Bronchial epithelial cell (primary cell): ENCODE measurements around the gene SVIL. TPM values are rescaled to one million over a fixed set of nuclear protein-coding genes. Genes with fewer than 3 reads are reported as not detected.
"Not testable (repeated sequence)": the region's sequence is repeated elsewhere in the genome, so short reads cannot be mapped to it uniquely, and the experiment has no call there.

Experiments used
- DNase-seq: peaks from one replicate; pipeline ENCODE4 v3.0.0-alpha.2; 2010; ENCODE audit warnings: low read depth
- FAIRE-seq: peaks from 2 replicates; lab custom pipeline; 2011; peaks lifted over from hg19 to GRCh38; lab: Jason Lieb, UNC
- H3K27me3 ChIP-seq: 2 replicates; pipeline ENCODE4 v1.5.1; 2011; ENCODE audit warnings: low read length; ENCODE audit not compliant: control insufficient read depth, insufficient read depth
- H3K36me3 ChIP-seq: 2 replicates; pipeline ENCODE4 v1.5.1; 2011; ENCODE audit warnings: low read length; ENCODE audit not compliant: control insufficient read depth, insufficient read depth
- H3K4me3 ChIP-seq: 2 replicates; pipeline ENCODE4 v1.5.1; 2011; ENCODE audit warnings: mild to moderate bottlenecking, low read depth, low read length, control low read depth
- total RNA-seq: library from RNA; depleted of rRNA; stranded (reverse); fragments of >200 nt; gene quantifications from 2 replicates; pipeline ENCODE4 v1.2.1, GENCODE V29; 2014
- TF ChIP-seq, protein P1 (sequence below): IDR thresholded peaks from 2 replicates; pipeline ENCODE4 v1.5.1; 2011; ENCODE audit warnings: mild to moderate bottlenecking, moderate library complexity, low read length, control low read depth, inconsistent platforms; ENCODE audit not compliant: insufficient read depth, severe bottlenecking

Gene SVIL
- total RNA-seq, 1 donor from 2014 or later, result 12.6 TPM

DNA sequence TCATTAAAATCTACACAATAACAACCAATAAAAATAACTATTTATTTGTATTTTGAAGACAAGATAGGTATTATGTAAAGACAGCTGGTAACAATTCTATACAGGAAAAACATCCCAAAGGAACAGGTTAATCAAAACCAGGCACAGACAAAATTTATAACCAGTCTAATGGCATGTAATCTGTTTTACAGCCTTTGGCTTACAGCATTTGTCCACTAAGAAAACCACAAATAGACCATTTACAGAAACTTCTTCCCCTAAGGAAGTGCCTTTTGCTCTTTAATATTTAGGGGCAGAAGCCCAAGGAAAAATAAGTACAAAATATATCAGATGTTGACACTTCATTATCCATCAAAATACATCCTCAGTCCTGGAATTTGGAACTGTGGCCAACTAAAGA lies 65.0 kb downstream of the SVIL start:
- no peak for FAIRE-seq

DNA sequence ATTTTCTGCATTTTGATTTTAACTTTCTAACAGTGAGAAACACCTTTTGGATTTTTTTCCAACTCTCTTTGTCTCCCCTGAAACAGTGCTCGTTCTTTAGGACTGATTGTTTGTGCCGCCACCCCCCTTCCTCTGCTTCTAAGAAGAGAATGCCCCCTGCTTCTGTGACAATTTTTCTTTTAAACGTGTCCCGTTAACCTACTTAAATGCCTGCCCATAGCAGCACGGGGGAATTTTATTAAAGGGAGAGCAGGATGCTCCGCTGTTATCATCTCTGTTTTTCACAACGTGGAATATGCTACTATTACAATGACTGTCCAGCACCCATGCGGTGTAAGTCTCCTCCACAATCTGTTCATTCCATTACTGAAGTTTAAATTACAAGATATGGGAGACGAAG lies 67.8 kb downstream of the SVIL start:
- TF ChIP-seq, protein P1, sequence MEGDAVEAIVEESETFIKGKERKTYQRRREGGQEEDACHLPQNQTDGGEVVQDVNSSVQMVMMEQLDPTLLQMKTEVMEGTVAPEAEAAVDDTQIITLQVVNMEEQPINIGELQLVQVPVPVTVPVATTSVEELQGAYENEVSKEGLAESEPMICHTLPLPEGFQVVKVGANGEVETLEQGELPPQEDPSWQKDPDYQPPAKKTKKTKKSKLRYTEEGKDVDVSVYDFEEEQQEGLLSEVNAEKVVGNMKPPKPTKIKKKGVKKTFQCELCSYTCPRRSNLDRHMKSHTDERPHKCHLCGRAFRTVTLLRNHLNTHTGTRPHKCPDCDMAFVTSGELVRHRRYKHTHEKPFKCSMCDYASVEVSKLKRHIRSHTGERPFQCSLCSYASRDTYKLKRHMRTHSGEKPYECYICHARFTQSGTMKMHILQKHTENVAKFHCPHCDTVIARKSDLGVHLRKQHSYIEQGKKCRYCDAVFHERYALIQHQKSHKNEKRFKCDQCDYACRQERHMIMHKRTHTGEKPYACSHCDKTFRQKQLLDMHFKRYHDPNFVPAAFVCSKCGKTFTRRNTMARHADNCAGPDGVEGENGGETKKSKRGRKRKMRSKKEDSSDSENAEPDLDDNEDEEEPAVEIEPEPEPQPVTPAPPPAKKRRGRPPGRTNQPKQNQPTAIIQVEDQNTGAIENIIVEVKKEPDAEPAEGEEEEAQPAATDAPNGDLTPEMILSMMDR, result no peak
- DNase-seq, result no peak
- Histone ChIP-seq H3K4me3 (no peak overlapping the region), H3K36me3 (no peaks in the 10 kb centered on the region), H3K27me3 (no peaks in the 10 kb centered on the region)
- no peak for FAIRE-seq

More for the DNA sequence above, 65.0 kb downstream of the SVIL start:
- Histone ChIP-seq H3K4me3 (no peak overlapping the region), H3K27me3 (no peaks in the 10 kb centered on the region), H3K36me3 (no peaks in the 10 kb centered on the region)
- DNase-seq, result no peak
- TF ChIP-seq, protein P1, result no peak

DNA sequence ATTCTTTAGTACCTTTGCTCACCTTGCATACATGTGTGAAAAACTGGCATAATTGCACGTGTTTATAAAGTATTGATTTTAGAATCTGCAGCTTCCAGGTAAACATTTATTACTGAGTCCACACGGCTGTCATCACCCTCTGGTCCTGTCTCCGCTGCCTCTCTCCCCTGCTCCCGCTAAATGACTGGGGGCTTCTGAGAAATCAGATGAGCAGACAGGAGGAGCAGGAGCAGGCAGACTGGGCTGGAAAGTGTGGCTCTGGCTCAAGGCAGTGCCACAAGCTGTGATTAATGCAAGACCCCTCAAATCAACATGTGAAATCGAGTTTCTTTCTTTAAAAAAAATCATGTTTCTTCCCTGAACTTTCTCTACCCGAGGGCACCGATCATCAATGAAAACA lies 68.6 kb downstream of the SVIL start:
- FAIRE-seq, H3K4me3 ChIP-seq, H3K27me3 ChIP-seq, DNase-seq, H3K36me3 ChIP-seq: not testable (repeated sequence)

DNA sequence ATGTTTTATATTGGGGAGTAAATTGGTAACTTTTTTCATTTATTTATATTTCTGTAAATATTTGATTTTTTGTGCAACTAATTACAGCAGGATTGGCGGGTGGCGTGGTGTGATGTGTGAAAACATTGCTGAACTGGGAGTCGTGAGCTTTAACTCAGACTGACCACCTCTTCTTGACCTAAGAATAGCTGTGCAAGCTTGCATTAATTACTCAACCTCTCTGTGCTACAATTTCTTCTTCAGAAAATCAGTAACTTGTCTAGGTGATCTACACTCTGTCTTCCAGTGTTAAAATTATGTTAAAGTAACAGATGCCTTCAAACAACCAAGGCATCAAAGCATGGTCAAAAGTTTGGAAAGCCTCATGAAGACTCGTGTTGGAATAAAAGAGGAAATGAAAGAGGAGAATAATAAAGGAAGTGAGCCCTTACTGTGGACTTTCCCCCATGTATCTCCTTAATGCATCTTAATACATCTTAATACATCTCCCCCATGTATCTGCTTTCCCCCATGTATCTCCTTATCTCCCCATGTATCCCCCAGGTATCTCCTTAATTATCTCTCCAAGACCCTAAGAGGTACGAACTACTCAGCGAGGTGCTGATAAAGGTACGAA lies 71.2 kb downstream of the SVIL start:
- Histone ChIP-seq H3K4me3 (no peak overlapping the region), H3K27me3 (no peaks in the 10 kb centered on the region), H3K36me3 (no peaks in the 10 kb centered on the region)
- TF ChIP-seq, protein P1, result no peak
- DNase-seq (no peak), FAIRE-seq (no peak)

DNA sequence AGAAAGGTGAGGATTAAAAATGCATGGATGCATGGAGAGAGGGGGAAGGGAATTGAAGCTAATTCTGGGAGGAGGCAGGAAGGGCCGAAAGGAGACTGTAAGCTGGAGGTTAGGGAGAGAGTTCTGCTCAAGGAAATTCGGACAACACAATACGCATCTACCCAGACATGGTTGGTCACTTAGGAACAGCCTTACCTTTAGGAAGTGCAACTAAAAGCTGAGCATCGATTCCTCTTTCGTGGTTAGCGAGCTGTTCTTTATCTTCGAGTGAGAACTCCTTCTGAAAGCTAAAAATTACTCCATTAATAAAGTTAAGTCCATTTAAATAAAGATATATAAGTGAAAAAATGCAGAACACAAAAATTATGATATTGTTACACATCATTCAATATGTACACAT lies 71.8 kb downstream of the SVIL start:
- not testable (repeated sequence) for H3K36me3 ChIP-seq, FAIRE-seq, DNase-seq, H3K27me3 ChIP-seq, H3K4me3 ChIP-seq

DNA sequence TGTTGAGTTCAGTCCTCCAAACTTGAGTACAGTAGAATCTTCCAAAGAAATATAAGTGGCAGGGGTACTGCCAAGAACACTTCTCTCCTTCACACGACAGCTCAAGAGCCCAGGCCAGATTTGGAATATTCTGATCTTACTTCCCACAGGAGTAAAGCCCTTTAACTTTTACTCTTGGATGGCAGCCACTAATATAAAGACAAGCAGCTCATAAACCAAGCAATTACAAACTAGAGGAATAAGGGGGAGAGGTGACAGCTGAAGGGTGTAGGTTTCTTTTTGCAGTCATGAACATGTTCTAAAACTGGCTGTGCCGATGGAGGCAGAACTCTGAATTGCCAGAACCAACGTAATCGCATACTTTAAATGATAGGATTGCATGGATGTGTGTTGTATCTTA lies 74.8 kb downstream of the SVIL start:
- Histone ChIP-seq H3K4me3 (no peak overlapping the region), H3K36me3 (no peaks in the 10 kb centered on the region), H3K27me3 (no peaks in the 10 kb centered on the region)
- no peak for FAIRE-seq
- TF ChIP-seq, protein P1, result no peak
- no peak for DNase-seq

DNA sequence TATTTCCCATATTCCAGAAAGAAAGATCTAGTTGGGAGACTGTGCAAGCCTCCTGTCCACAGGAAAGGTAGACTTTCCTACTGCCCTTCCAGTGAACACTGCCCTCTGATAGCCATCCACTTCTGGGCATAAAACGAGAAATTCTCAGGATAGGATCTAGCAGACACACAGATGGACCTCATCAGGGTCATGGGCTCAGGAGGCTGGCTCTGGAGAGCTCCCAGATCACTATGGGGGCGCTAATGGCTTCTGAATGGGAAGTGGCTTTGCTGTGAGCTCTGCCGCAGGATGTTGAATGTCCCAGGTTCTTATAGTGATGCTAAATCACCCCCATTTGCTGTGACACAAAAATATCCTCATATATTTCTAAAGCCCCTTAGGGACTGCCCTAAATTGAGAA lies 77.1 kb downstream of the SVIL start:
- no peak for DNase-seq
- Histone ChIP-seq H3K4me3 (no peak overlapping the region), H3K27me3 (no peaks in the 10 kb centered on the region), H3K36me3 (peaks cover 2% of the 10 kb centered on the region)
- no peak for FAIRE-seq
- TF ChIP-seq, protein P1, result no peak
